ENCODE data around the gene HOXC5. TPM values are rescaled to one million over a fixed set of nuclear protein-coding genes. Genes with fewer than 3 reads are reported as not detected.

HOXC5 gene
- total and polyA plus RNA-seq, 2 donors (not counting 1 experiment from before 2014, with no cell fraction given) = not detected

GRCh38 chr12:54050482-54050810 is 17.6 kb downstream of the HOXC5 start:
- Histone ChIP-seq H3K4me1 (ENCODE audit: control insufficient read depth in 2 of 2, insufficient read depth in 2 of 2, low read length in 2 of 2) (peaks cover 48 to 54% of the 10 kb centered on the region in 2 donors), H3K36me3 (replicated peaks in 1 of 2; ENCODE audit: control extremely low read depth in 1 of 2, control insufficient read depth in 1 of 2, extremely low read depth in 1 of 2, insufficient read depth in 2 of 2, low read length in 1 of 2) (no peaks in the 10 kb centered on the region), H3K27me3 (replicated peaks in 1 of 4; ENCODE audit: control extremely low read depth in 1 of 4, control insufficient read depth in 3 of 4, insufficient read depth in 4 of 4, low read length in 3 of 4) (peaks cover under 1 to 88% (median 67%) of the 10 kb centered on the region in 4 experiments), H3K9me3 (ENCODE audit: control extremely low read depth in 1 of 3, control insufficient read depth in 2 of 3, insufficient read depth in 1 of 3, low read length in 2 of 3) (peaks cover 0 to 46% (median 2%) of the 10 kb centered on the region in 3 donors), H2AFZ (ENCODE audit: insufficient read depth, low read depth, low read length, poor library complexity, severe bottlenecking) (no peak overlapping the region), H3K9ac (ENCODE audit: low read length) (no peak overlapping the region), H3K4me2 (replicated peaks; ENCODE audit: low read depth, low read length, poor library complexity, severe bottlenecking) (no peak overlapping the region), H4K20me1 (ENCODE audit: control insufficient read depth, insufficient read depth, low read length, poor library complexity, severe bottlenecking) (no peaks in the 10 kb centered on the region), H3K4me3 (ENCODE audit: control extremely low read depth in 1 of 5, extremely low read depth in 1 of 5, insufficient read depth in 1 of 5, low read depth in 2 of 5, low read length in 4 of 5) (no peak overlapping the region), H3K79me2 (ENCODE audit: control insufficient read depth, insufficient read depth, low read length) (no peaks in the 10 kb centered on the region), H3K27ac (ENCODE audit: low read length in 2 of 2) (no peak overlapping the region)
- Mint-ChIP-seq H3K27me3 (peaks cover 69% of the 10 kb centered on the region), H3K4me1 (peaks cover 48% of the 10 kb centered on the region), H3K27ac (no peak overlapping the region), H3K9me3 (ENCODE audit: insufficient read depth) (no peaks in the 10 kb centered on the region), H3K4me3 (no peak overlapping the region)
- ChIA-PET CTCF (interaction anchor here (0.9 to 4.5 kb wide), 5 partner anchors 18 to 166 kb away, joined by 3 to 37 read pairs (median 5); partner anchors contain the start of gene HOXC5), POLR2A (no interaction called here)
- ATAC-seq (ENCODE audit: low read depth) = no peak
- intact Hi-C loops (cut with micrococcal nuclease) = loop anchor here (2.0 to 5.0 kb wide), 2 partner anchors 16 to 43 kb away; partner anchors contain the start of gene HOXC8
- DNase-seq = no peak
- 31% methylated on average over 2 of the region's 2 CpGs for WGBS (ENCODE audit: insufficient coverage)
- TF ChIP-seq, protein P1, sequence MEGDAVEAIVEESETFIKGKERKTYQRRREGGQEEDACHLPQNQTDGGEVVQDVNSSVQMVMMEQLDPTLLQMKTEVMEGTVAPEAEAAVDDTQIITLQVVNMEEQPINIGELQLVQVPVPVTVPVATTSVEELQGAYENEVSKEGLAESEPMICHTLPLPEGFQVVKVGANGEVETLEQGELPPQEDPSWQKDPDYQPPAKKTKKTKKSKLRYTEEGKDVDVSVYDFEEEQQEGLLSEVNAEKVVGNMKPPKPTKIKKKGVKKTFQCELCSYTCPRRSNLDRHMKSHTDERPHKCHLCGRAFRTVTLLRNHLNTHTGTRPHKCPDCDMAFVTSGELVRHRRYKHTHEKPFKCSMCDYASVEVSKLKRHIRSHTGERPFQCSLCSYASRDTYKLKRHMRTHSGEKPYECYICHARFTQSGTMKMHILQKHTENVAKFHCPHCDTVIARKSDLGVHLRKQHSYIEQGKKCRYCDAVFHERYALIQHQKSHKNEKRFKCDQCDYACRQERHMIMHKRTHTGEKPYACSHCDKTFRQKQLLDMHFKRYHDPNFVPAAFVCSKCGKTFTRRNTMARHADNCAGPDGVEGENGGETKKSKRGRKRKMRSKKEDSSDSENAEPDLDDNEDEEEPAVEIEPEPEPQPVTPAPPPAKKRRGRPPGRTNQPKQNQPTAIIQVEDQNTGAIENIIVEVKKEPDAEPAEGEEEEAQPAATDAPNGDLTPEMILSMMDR (IDR thresholded peaks at IDR 0.05) = no peak
- no peak for TF ChIP-seq EZH2 (IDR thresholded peaks at IDR 0.05; ENCODE audit: borderline replicate concordance, insufficient read depth, low read depth, low read length, poor library complexity, severe bottlenecking)

- peaks cover 48 to 54% of the 10 kb centered on the region in 2 donors for H3K4me1 ChIP-seq (ENCODE audit: control insufficient read depth in 2 of 2, insufficient read depth in 2 of 2, low read length in 2 of 2)
- intact Hi-C loops (cut with micrococcal nuclease) = loop anchor here (2.0 to 5.0 kb wide), 2 partner anchors 16 to 44 kb away; partner anchors contain the start of gene HOXC8
Measured at GRCh38 chr12:54051026-54051842, 18.4 kb downstream of the HOXC5 start.

More at GRCh38 chr12:54051026-54051842, 18.4 kb downstream of the HOXC5 start:
- H3K4me1 Mint-ChIP-seq = peaks cover 52% of the 10 kb centered on the region
- H3K9me3 ChIP-seq (ENCODE audit: control extremely low read depth in 1 of 3, control insufficient read depth in 2 of 3, insufficient read depth in 1 of 3, low read length in 2 of 3) = peaks cover 0 to 46% (median 2%) of the 10 kb centered on the region in 3 donors
- H3K27me3 Mint-ChIP-seq = peaks cover 65% of the 10 kb centered on the region
- no peaks in the 10 kb centered on the region for H4K20me1 ChIP-seq (ENCODE audit: control insufficient read depth, insufficient read depth, low read length, poor library complexity, severe bottlenecking)
- POLR2A ChIA-PET = interaction anchor here (1.2 kb wide), 1 partner anchor 138 kb away, joined by 3 read pairs; no protein-coding TSS in a partner anchor
- ATAC-seq (ENCODE audit: low read depth) (no peak), DNase-seq (peak; percentile 36)
- H3K27me3 ChIP-seq (replicated peaks in 1 of 4; ENCODE audit: control extremely low read depth in 1 of 4, control insufficient read depth in 3 of 4, insufficient read depth in 4 of 4, low read length in 3 of 4) = peaks cover 0 to 84% (median 60%) of the 10 kb centered on the region in 4 experiments
- no peaks in the 10 kb centered on the region for H3K9me3 Mint-ChIP-seq (ENCODE audit: insufficient read depth)
- TF ChIP-seq, protein P1 (IDR thresholded peaks at IDR 0.05) = no peak
- TF ChIP-seq EZH2 (IDR thresholded peaks at IDR 0.05; ENCODE audit: borderline replicate concordance, insufficient read depth, low read depth, low read length, poor library complexity, severe bottlenecking) = no peak
- H3K27ac ChIP-seq (ENCODE audit: low read length in 2 of 2) = no peak overlapping the region
- no peaks in the 10 kb centered on the region for H3K79me2 ChIP-seq (ENCODE audit: control insufficient read depth, insufficient read depth, low read length)
- no peaks in the 10 kb centered on the region for H3K36me3 ChIP-seq (replicated peaks in 1 of 2; ENCODE audit: control extremely low read depth in 1 of 2, control insufficient read depth in 1 of 2, extremely low read depth in 1 of 2, insufficient read depth in 2 of 2, low read length in 1 of 2)
- no peak overlapping the region for H3K9ac ChIP-seq (ENCODE audit: low read length)
- peak overlapping the region; percentile 28 for H3K27ac Mint-ChIP-seq
- CTCF ChIA-PET = interaction anchor here (0.9 to 4.5 kb wide), 6 partner anchors 19 to 156 kb away, joined by 3 to 37 read pairs (median 6); partner anchors contain the start of gene HOXC5
- H2AFZ ChIP-seq (ENCODE audit: insufficient read depth, low read depth, low read length, poor library complexity, severe bottlenecking) = no peak overlapping the region
- 26% methylated on average over 6 of the region's 12 CpGs for WGBS (ENCODE audit: insufficient coverage)
- peak overlapping the region; percentile 29 for H3K4me3 Mint-ChIP-seq
- H3K4me2 ChIP-seq (replicated peaks; ENCODE audit: low read depth, low read length, poor library complexity, severe bottlenecking) = peak overlapping the region; percentile 73
- H3K4me3 ChIP-seq (ENCODE audit: control extremely low read depth in 1 of 5, extremely low read depth in 1 of 5, insufficient read depth in 1 of 5, low read depth in 2 of 5, low read length in 4 of 5) = no peak overlapping the region
